Mammary epithelial cell (primary cell): ENCODE results near the gene RANGRF.

Source experiments
- CTCF ChIP-seq, 2 donors: IDR thresholded peaks in 1 of 2; conservative IDR thresholded peaks in 1 of 2; 2 replicates each; pipeline ENCODE4 v1.5.1; 2011 to 2012; ENCODE audit warnings: inconsistent platforms in 2 of 2, low read length in 2 of 2, mild to moderate bottlenecking in 2 of 2, control low read depth in 1 of 2, low read depth in 1 of 2; ENCODE audit not compliant: insufficient read depth in 1 of 2; ENCODE audit errors: extremely low read depth in 1 of 2
- EZH2 ChIP-seq: IDR thresholded peaks from 2 replicates; pipeline ENCODE4 v1.6.1; 2012; ENCODE audit warnings: low read length, inconsistent platforms, borderline replicate concordance

- TF ChIP-seq CTCF (conservative IDR thresholded peaks at IDR 0.05 in 1 of 2, IDR thresholded peaks at IDR 0.05 in 1 of 2; ENCODE audit: extremely low read depth in 1 of 2, insufficient read depth in 1 of 2, low read depth in 1 of 2, low read length in 2 of 2) (no peak), EZH2 (no peak)
Measured at GRCh38 chr17:8248751-8249607, 39.5 kb upstream of the RANGRF start, which contains the start of gene PFAS.
